Activated CD8-positive, alpha-beta memory T cell treated with anti-CD3 and anti-CD28 coated beads, Interleukin-2, amount 50 U/mL, for 24 hours (primary cell): ENCODE data around the gene LAMC3.
"Not testable (repeated sequence)": the region's sequence is repeated elsewhere in the genome, so short reads cannot be mapped to it uniquely, and the experiment has no call there.

Experiments used
- DNase-seq: peaks from one replicate; pipeline ENCODE4 v3.0.0-alpha.2; 2020; ENCODE audit errors: extremely low read depth

The LAMC3 gene

GRCh38 chr9:131028931-131029573 is 20.1 kb downstream of the LAMC3 start:
- DNase-seq, result no peak

GRCh38 chr9:131029574-131029952 is 20.6 kb downstream of the LAMC3 start:
- no peak for DNase-seq

GRCh38 chr9:131030239-131031004 is 21.4 kb downstream of the LAMC3 start:
- no peak for DNase-seq

GRCh38 chr9:131031005-131031641 is 22.1 kb downstream of the LAMC3 start:
- DNase-seq, result no peak

- no peak for DNase-seq
These were observed 22.6 kb downstream of the LAMC3 start for GRCh38 chr9:131031642-131032005.

- no peak for DNase-seq
These were observed 23.4 kb downstream of the LAMC3 start for GRCh38 chr9:131032384-131032783.

GRCh38 chr9:131033269-131034224 is 24.6 kb downstream of the LAMC3 start:
- DNase-seq, result no peak

GRCh38 chr9:131034268-131034667 is 25.3 kb downstream of the LAMC3 start:
- no peak for DNase-seq

GRCh38 chr9:131034749-131035148 is 25.8 kb downstream of the LAMC3 start:
- not testable (repeated sequence) for DNase-seq

GRCh38 chr9:131035548-131035947 is 26.6 kb downstream of the LAMC3 start:
- DNase-seq, result no peak

GRCh38 chr9:131036071-131036470 is 27.1 kb downstream of the LAMC3 start:
- no peak for DNase-seq

GRCh38 chr9:131036529-131037334 is 27.8 kb downstream of the LAMC3 start:
- no peak for DNase-seq

- DNase-seq, result no peak
These were observed 28.6 kb downstream of the LAMC3 start for GRCh38 chr9:131037335-131038255.

GRCh38 chr9:131038256-131039128 is 29.5 kb downstream of the LAMC3 start:
- no peak for DNase-seq

- DNase-seq, result no peak
These were observed 30.4 kb downstream of the LAMC3 start for GRCh38 chr9:131039129-131039954.

- DNase-seq, result no peak
These were observed 33.7 kb downstream of the LAMC3 start for GRCh38 chr9:131042666-131043065.

GRCh38 chr9:131043087-131043486 is 34.1 kb downstream of the LAMC3 start:
- no peak for DNase-seq

GRCh38 chr9:131043646-131044045 is 34.7 kb downstream of the LAMC3 start:
- no peak for DNase-seq
